HEK293 (cell line): ENCODE results near the gene ACIN1.

Experiments
- CTCF ChIP-seq: fragments of 450-650 bp; formaldehyde crosslinking; IDR thresholded peaks from 2 replicates; pipeline ENCODE4 v1.5.1; 2016; ENCODE audit warnings: missing biosample characterization, missing genetic modification characterization
- SALL2 ChIP-seq: fragments of 450-650 bp; formaldehyde crosslinking; IDR thresholded peaks from 2 replicates; pipeline ENCODE4 v1.5.0; 2017; ENCODE audit warnings: missing biosample characterization, mild to moderate bottlenecking, missing genetic modification characterization, borderline replicate concordance
- ZFP3 ChIP-seq: fragments of 450-650 bp; formaldehyde crosslinking; IDR thresholded peaks from 2 replicates; pipeline ENCODE4 v1.5.1; 2016; ENCODE audit warnings: low read depth, missing biosample characterization, missing genetic modification characterization
- ZNF169 ChIP-seq: fragments of 450-650 bp; formaldehyde crosslinking; IDR thresholded peaks from 2 replicates; pipeline ENCODE4 v1.5.1; 2016; ENCODE audit warnings: missing biosample characterization, missing genetic modification characterization
- ZNF221 ChIP-seq: fragments of 450-650 bp; formaldehyde crosslinking; IDR thresholded peaks from 2 replicates; pipeline ENCODE4 v1.5.1; 2017; ENCODE audit warnings: missing biosample characterization, missing genetic modification characterization, borderline replicate concordance
- ZNF280C ChIP-seq: fragments of 450-650 bp; formaldehyde crosslinking; IDR thresholded peaks from 2 replicates; pipeline ENCODE4 v1.5.1; 2016; ENCODE audit warnings: missing biosample characterization, missing genetic modification characterization
- ZNF404 ChIP-seq: fragments of 450-650 bp; formaldehyde crosslinking; IDR thresholded peaks from 2 replicates; pipeline ENCODE4 v1.5.1; 2017; ENCODE audit warnings: missing biosample characterization, missing genetic modification characterization
- ZNF501 ChIP-seq: fragments of 450-650 bp; formaldehyde crosslinking; IDR thresholded peaks from 2 replicates; pipeline ENCODE4 v1.5.1; 2016; ENCODE audit warnings: missing biosample characterization, missing genetic modification characterization
- ZNF555 ChIP-seq: fragments of 450-650 bp; formaldehyde crosslinking; conservative IDR thresholded peaks from 2 replicates; pipeline ENCODE4 v1.5.1; 2017; ENCODE audit warnings: missing biosample characterization, mild to moderate bottlenecking, missing genetic modification characterization, inconsistent platforms
- TF ChIP-seq, protein P1 (sequence below): fragments of 450-650 bp; formaldehyde crosslinking; IDR thresholded peaks from 2 replicates; pipeline ENCODE4 v1.5.1; 2016; ENCODE audit warnings: missing biosample characterization, missing genetic modification characterization, low read depth
- TF ChIP-seq, protein P2 (sequence below): fragments of 450-650 bp; formaldehyde crosslinking; IDR thresholded peaks from 2 replicates; pipeline ENCODE4 v1.5.1; 2016; ENCODE audit warnings: missing biosample characterization, missing genetic modification characterization

DNA sequence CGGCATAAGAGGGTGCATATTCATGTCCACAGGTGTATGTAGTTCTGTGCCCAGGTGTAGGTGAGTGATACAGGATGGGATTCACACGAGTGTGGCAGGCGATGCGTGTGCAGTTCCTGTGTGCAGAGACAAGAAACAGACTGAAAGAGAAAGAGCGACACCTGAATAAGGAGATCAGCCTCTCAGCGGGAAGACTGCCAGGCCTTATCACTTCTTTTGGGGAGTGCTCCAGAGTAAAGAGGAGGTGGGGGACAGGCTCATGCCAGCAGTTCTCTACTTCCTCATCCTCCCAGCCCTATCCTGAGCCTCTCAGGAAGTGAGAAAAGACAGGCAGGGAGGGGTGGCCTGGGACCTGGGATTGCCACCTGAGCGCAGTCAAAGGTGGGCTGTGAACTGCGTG lies 50.1 kb downstream of the ACIN1 start:
- TF ChIP-seq CTCF (no peak), ZNF501 (tag by site-specific recombination) (no peak), ZNF280C (tag by site-specific recombination) (no peak), ZNF221 (tag by site-specific recombination) (no peak), ZNF555 (tag by site-specific recombination) (no peak), ZFP3 (no peak), SALL2 (no peak), ZNF404 (no peak), ZNF169 (tag by site-specific recombination) (no peak)
- TF ChIP-seq, protein P1, sequence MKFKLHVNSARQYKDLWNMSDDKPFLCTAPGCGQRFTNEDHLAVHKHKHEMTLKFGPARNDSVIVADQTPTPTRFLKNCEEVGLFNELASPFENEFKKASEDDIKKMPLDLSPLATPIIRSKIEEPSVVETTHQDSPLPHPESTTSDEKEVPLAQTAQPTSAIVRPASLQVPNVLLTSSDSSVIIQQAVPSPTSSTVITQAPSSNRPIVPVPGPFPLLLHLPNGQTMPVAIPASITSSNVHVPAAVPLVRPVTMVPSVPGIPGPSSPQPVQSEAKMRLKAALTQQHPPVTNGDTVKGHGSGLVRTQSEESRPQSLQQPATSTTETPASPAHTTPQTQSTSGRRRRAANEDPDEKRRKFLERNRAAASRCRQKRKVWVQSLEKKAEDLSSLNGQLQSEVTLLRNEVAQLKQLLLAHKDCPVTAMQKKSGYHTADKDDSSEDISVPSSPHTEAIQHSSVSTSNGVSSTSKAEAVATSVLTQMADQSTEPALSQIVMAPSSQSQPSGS, result no peak
- TF ChIP-seq, protein P2, sequence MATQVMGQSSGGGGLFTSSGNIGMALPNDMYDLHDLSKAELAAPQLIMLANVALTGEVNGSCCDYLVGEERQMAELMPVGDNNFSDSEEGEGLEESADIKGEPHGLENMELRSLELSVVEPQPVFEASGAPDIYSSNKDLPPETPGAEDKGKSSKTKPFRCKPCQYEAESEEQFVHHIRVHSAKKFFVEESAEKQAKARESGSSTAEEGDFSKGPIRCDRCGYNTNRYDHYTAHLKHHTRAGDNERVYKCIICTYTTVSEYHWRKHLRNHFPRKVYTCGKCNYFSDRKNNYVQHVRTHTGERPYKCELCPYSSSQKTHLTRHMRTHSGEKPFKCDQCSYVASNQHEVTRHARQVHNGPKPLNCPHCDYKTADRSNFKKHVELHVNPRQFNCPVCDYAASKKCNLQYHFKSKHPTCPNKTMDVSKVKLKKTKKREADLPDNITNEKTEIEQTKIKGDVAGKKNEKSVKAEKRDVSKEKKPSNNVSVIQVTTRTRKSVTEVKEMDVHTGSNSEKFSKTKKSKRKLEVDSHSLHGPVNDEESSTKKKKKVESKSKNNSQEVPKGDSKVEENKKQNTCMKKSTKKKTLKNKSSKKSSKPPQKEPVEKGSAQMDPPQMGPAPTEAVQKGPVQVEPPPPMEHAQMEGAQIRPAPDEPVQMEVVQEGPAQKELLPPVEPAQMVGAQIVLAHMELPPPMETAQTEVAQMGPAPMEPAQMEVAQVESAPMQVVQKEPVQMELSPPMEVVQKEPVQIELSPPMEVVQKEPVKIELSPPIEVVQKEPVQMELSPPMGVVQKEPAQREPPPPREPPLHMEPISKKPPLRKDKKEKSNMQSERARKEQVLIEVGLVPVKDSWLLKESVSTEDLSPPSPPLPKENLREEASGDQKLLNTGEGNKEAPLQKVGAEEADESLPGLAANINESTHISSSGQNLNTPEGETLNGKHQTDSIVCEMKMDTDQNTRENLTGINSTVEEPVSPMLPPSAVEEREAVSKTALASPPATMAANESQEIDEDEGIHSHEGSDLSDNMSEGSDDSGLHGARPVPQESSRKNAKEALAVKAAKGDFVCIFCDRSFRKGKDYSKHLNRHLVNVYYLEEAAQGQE (tag by site-specific recombination), result no peak
